Astrocyte (in vitro differentiated cells and primary cell): ENCODE data around the gene KIF3B. TPM values are rescaled to one million over a fixed set of nuclear protein-coding genes. Genes with fewer than 3 reads are reported as not detected.

ENCODE experiments used
- DNase-seq: peaks from one replicate; pipeline ENCODE4 v3.0.0-alpha.2; 2010; ENCODE audit warnings: low read depth
- FAIRE-seq: peaks from 2 replicates; lab custom pipeline; 2011; peaks lifted over from hg19 to GRCh38; lab: Jason Lieb, UNC
- H2AFZ ChIP-seq: 2 replicates; pipeline ENCODE4 v1.6.0; 2012; ENCODE audit warnings: low read depth, low read length, inconsistent platforms
- H3K27ac ChIP-seq: 2 replicates; pipeline ENCODE4 v1.5.1; 2011; ENCODE audit warnings: low read depth, low read length, inconsistent platforms
- H3K27me3 ChIP-seq: 2 replicates; pipeline ENCODE4 v1.6.0; 2011; ENCODE audit warnings: low read length, inconsistent platforms; ENCODE audit not compliant: insufficient read depth
- H3K36me3 ChIP-seq: 2 replicates; pipeline ENCODE4 v1.5.1; 2011; ENCODE audit warnings: low read length, inconsistent platforms; ENCODE audit not compliant: insufficient read depth
- H3K4me1 ChIP-seq: 2 replicates; pipeline ENCODE4 v1.5.1; 2011; ENCODE audit warnings: low read length, inconsistent platforms; ENCODE audit not compliant: insufficient read depth
- H3K4me2 ChIP-seq: 2 replicates; pipeline ENCODE4 v1.6.0; 2012; ENCODE audit warnings: low read length, inconsistent platforms
- H3K4me3 ChIP-seq: 2 replicates; pipeline ENCODE4 v1.5.1; 2011; ENCODE audit warnings: low read depth, mild to moderate bottlenecking, low read length, inconsistent platforms; ENCODE audit not compliant: insufficient read depth
- H3K79me2 ChIP-seq: 2 replicates; pipeline ENCODE4 v1.6.0; 2012; ENCODE audit warnings: mild to moderate bottlenecking, low read length, inconsistent platforms; ENCODE audit not compliant: insufficient read depth
- H3K9ac ChIP-seq: 2 replicates; pipeline ENCODE4 v1.6.0; 2012; ENCODE audit warnings: mild to moderate bottlenecking, low read length, inconsistent platforms
- H3K9me3 ChIP-seq: 2 replicates; pipeline ENCODE4 v1.5.1; 2012; ENCODE audit warnings: low read depth, mild to moderate bottlenecking, low read length, inconsistent platforms; ENCODE audit not compliant: insufficient read depth
- H4K20me1 ChIP-seq: 2 replicates; pipeline ENCODE4 v1.6.0; 2012; ENCODE audit warnings: low read length, inconsistent platforms; ENCODE audit not compliant: insufficient read depth
- H3K27ac Mint-ChIP-seq: one replicate; pipeline ENCODE4 v1.8.0; 2021; ENCODE audit warnings: mild to moderate bottlenecking, mixed read lengths; ENCODE audit not compliant: unreplicated experiment
- H3K27me3 Mint-ChIP-seq: one replicate; pipeline ENCODE4 v1.8.0; 2021; ENCODE audit warnings: low read depth, mixed read lengths; ENCODE audit not compliant: unreplicated experiment
- H3K36me3 Mint-ChIP-seq: one replicate; pipeline ENCODE4 v1.8.0; 2021; ENCODE audit warnings: low read depth, mixed read lengths; ENCODE audit not compliant: unreplicated experiment
- H3K4me1 Mint-ChIP-seq: one replicate; pipeline ENCODE4 v1.8.0; 2021; ENCODE audit warnings: low read depth, mixed read lengths; ENCODE audit not compliant: unreplicated experiment
- H3K4me3 Mint-ChIP-seq: one replicate; pipeline ENCODE4 v1.8.0; 2021; ENCODE audit warnings: mild to moderate bottlenecking, moderate library complexity, mixed read lengths; ENCODE audit not compliant: unreplicated experiment
- H3K9me3 Mint-ChIP-seq: one replicate; pipeline ENCODE4 v1.8.0; 2021; ENCODE audit warnings: mild to moderate bottlenecking, mixed read lengths; ENCODE audit not compliant: unreplicated experiment
- EZH2 ChIP-seq: IDR thresholded peaks from 2 replicates; pipeline ENCODE4 v1.6.1; 2012; ENCODE audit warnings: mild to moderate bottlenecking, low read length, inconsistent platforms; ENCODE audit not compliant: insufficient read depth
- total RNA-seq: library from RNA; stranded (reverse); gene quantifications from 2 replicates; pipeline ENCODE4 v1.2.1, GENCODE V29; 2021
- TF ChIP-seq, protein P1 (sequence below): IDR thresholded peaks from 2 replicates; pipeline ENCODE4 v1.5.1; 2011; ENCODE audit warnings: low read depth, mild to moderate bottlenecking, inconsistent platforms, low read length, moderate library complexity; ENCODE audit not compliant: insufficient read depth

Gene KIF3B
- total RNA-seq, 1 donor from 2014 or later, result 28.5 TPM

DNA sequence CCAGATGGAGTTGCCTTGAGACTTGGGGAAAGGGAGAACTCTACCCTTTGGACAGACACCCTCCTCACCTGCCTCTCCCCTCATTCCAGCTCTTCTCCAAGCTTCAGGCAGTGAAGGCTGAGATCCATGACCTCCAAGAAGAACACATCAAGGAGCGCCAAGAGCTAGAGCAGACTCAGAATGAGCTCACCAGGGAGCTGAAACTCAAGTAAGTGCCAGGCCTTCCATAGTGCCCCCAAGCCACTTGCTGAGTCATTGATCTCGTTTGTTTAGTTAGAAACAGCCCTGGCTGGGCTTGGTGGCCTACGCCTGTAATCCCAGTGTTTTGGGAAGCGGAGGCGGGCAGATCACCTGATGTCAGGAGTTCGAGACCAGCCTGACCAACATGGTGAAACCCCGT lies 39.2 kb downstream of the KIF3B start:
- Mint-ChIP-seq H3K9me3 (no peaks in the 10 kb centered on the region), H3K27me3 (no peaks in the 10 kb centered on the region), H3K4me1 (no peaks in the 10 kb centered on the region), H3K4me3 (no peak overlapping the region), H3K27ac (no peak overlapping the region), H3K36me3 (peaks cover 26% of the 10 kb centered on the region)
- H3K36me3 ChIP-seq, result peaks cover 7% of the 10 kb centered on the region
- H3K4me3 ChIP-seq, result no peak overlapping the region
- H3K79me2 ChIP-seq, result peaks cover 8% of the 10 kb centered on the region
- H3K9me3 ChIP-seq, result no peaks in the 10 kb centered on the region
- H3K27ac ChIP-seq, result no peak overlapping the region
- H3K4me2 ChIP-seq, result no peak overlapping the region
- FAIRE-seq, result no peak
- H4K20me1 ChIP-seq, result peaks cover 35% of the 10 kb centered on the region
- no peak overlapping the region for H3K9ac ChIP-seq
- no peak for DNase-seq
- TF ChIP-seq, protein P1, sequence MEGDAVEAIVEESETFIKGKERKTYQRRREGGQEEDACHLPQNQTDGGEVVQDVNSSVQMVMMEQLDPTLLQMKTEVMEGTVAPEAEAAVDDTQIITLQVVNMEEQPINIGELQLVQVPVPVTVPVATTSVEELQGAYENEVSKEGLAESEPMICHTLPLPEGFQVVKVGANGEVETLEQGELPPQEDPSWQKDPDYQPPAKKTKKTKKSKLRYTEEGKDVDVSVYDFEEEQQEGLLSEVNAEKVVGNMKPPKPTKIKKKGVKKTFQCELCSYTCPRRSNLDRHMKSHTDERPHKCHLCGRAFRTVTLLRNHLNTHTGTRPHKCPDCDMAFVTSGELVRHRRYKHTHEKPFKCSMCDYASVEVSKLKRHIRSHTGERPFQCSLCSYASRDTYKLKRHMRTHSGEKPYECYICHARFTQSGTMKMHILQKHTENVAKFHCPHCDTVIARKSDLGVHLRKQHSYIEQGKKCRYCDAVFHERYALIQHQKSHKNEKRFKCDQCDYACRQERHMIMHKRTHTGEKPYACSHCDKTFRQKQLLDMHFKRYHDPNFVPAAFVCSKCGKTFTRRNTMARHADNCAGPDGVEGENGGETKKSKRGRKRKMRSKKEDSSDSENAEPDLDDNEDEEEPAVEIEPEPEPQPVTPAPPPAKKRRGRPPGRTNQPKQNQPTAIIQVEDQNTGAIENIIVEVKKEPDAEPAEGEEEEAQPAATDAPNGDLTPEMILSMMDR, result no peak
- no peak for TF ChIP-seq EZH2
- no peaks in the 10 kb centered on the region for H3K27me3 ChIP-seq
- H3K4me1 ChIP-seq, result no peaks in the 10 kb centered on the region
- H2AFZ ChIP-seq, result no peak overlapping the region

DNA sequence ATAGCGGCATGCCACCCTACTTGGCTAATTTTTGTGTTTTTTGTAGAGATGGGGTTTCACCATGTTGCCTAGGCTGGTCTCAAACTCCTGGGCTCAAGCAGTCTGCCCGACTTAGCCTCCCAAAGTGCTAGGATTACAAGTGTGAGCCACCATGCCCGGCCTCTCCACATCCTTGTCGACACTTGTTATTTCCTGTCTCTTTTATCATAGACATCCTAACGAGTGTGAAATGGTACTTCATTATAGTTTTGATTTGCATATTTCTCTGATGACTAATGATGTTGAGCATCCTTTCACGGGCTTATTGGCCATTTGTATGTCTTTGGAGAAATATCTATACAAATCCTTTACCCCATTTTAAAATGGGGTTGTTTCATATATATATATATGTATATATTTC lies 41.6 kb downstream of the KIF3B start:
- peaks cover 16% of the 10 kb centered on the region for H4K20me1 ChIP-seq
- H3K27me3 ChIP-seq, result no peaks in the 10 kb centered on the region
- H3K79me2 ChIP-seq, result peaks cover 4% of the 10 kb centered on the region
- no peak overlapping the region for H3K4me3 ChIP-seq
- no peak overlapping the region for H3K27ac ChIP-seq
- peaks cover 2% of the 10 kb centered on the region for H3K36me3 ChIP-seq
- Mint-ChIP-seq H3K9me3 (no peaks in the 10 kb centered on the region), H3K27me3 (no peaks in the 10 kb centered on the region), H3K4me3 (no peak overlapping the region), H3K4me1 (no peaks in the 10 kb centered on the region), H3K36me3 (peaks cover 26% of the 10 kb centered on the region), H3K27ac (no peak overlapping the region)
- no peaks in the 10 kb centered on the region for H3K4me1 ChIP-seq
- no peaks in the 10 kb centered on the region for H3K9me3 ChIP-seq
- DNase-seq, result no peak
- no peak overlapping the region for H2AFZ ChIP-seq
- H3K9ac ChIP-seq, result no peak overlapping the region
- no peak overlapping the region for H3K4me2 ChIP-seq
- TF ChIP-seq EZH2, result no peak
- FAIRE-seq, result no peak

DNA sequence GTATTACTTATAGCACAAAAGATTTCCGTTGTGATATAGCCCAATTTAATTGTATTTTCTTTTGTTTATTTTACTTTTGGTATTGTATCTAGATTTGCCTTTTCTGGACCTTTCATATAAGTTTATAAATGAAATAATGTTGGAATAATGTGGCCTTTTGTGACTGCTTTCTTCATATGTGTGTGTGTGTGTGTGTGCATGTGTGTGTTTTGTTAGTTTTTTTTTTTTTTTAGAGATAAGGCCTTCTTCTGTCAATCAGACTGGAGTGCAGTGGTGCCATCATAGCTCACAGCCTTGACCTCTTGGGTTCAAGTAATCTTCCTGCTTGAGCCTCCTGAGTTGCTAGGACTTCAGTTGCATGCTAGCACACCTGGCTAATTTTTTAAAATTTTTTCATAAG lies 42.9 kb downstream of the KIF3B start:
- H3K27me3 ChIP-seq, result no peaks in the 10 kb centered on the region
- FAIRE-seq (no peak), DNase-seq (no peak)
- peaks cover 2% of the 10 kb centered on the region for H3K36me3 ChIP-seq
- no peaks in the 10 kb centered on the region for H3K4me1 ChIP-seq
- H3K9me3 Mint-ChIP-seq, result no peaks in the 10 kb centered on the region
- H3K4me3 Mint-ChIP-seq, result no peak overlapping the region
- H2AFZ ChIP-seq, result no peak overlapping the region
- peaks cover 9% of the 10 kb centered on the region for H4K20me1 ChIP-seq
- TF ChIP-seq, protein P1, result no peak
- no peak for TF ChIP-seq EZH2
- no peak overlapping the region for H3K9ac ChIP-seq
- H3K27me3 Mint-ChIP-seq, result no peaks in the 10 kb centered on the region
- H3K4me2 ChIP-seq, result no peak overlapping the region
- H3K27ac Mint-ChIP-seq, result no peak overlapping the region
- H3K79me2 ChIP-seq, result no peaks in the 10 kb centered on the region
- H3K9me3 ChIP-seq, result no peaks in the 10 kb centered on the region
- peaks cover 19% of the 10 kb centered on the region for H3K36me3 Mint-ChIP-seq
- no peaks in the 10 kb centered on the region for H3K4me1 Mint-ChIP-seq
- H3K27ac ChIP-seq, result no peak overlapping the region
- H3K4me3 ChIP-seq, result no peak overlapping the region
